GM21423 (cell line): Measurements from ENCODE around the gene AGXT2.
"Not testable (repeated sequence)": the region's sequence is repeated elsewhere in the genome, so short reads cannot be mapped to it uniquely, and the experiment has no call there.

Source experiments
- ATAC-seq: cut with Tn5 transposase; IDR thresholded peaks from one replicate; pipeline ENCODE4 v1.9.1; 2021; ENCODE audit warnings: mild to moderate bottlenecking, moderate library complexity; ENCODE audit not compliant: unreplicated experiment

AGXT2 gene

GRCh38 chr5:34976347-34976746 lies 71.4 kb downstream of the AGXT2 start:
- no peak for ATAC-seq

GRCh38 chr5:34971655-34972054 lies 76.1 kb downstream of the AGXT2 start:
- not testable (repeated sequence) for ATAC-seq

DNA sequence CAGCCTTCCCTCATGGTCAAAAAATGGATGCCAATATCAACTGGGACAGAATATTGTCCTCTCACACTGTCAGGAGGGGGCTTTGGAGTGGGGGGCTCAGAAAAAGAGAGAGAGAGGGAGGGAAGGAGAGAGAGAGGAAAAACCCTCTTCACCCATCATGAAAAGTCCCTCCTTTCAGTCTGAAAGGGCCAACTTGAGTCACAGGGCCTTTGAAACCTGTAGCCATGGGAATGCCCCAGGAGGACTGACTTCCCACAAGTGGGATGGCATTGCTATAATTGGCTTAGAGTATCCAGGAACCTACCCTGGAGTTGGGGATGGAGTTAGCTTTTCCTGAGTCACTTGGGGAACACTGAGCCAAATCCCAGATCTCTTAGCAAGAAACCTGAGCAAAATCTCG lies 77.2 kb downstream of the AGXT2 start:
- no peak for ATAC-seq

GRCh38 chr5:34968258-34968657 lies 79.5 kb downstream of the AGXT2 start:
- ATAC-seq: no peak

DNA sequence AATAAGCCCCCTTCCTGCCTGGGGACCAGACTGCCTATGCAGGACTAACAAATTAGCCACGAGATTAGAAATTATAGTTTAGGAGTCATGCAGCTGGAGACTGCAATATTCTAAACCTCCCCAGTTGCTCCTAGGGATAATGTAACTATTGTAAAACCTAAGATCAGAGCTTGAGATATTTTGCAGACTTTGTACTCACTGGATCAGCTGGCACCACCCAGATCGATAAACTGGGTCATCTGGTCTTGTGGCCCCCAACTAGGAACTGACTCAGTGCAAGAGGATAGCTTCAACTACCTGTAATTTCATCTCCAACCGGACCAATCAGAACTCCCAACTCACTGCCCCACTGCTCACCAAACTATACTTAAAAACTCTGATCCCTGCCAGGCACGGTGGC lies 80.2 kb downstream of the AGXT2 start:
- ATAC-seq: no peak

DNA sequence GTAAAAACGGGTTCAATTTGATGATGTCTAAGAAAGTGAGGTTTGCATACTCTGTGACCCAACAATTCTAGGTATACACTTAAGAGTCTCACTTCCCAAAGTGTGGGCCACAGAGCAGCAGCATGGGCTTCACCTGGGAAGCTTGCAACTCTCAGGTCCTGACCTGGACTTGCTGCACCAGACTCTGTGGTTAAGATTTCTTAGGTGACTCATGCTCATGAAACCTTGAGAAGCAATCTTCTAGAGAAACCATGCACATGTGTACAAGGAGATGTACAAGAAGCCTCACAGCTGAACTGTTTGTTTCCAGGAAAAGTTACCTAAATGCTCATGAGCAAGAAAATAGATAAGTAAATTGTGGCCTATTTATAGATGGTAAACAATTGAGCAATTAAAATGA lies 88.4 kb downstream of the AGXT2 start:
- peak; percentile 97 for ATAC-seq

DNA sequence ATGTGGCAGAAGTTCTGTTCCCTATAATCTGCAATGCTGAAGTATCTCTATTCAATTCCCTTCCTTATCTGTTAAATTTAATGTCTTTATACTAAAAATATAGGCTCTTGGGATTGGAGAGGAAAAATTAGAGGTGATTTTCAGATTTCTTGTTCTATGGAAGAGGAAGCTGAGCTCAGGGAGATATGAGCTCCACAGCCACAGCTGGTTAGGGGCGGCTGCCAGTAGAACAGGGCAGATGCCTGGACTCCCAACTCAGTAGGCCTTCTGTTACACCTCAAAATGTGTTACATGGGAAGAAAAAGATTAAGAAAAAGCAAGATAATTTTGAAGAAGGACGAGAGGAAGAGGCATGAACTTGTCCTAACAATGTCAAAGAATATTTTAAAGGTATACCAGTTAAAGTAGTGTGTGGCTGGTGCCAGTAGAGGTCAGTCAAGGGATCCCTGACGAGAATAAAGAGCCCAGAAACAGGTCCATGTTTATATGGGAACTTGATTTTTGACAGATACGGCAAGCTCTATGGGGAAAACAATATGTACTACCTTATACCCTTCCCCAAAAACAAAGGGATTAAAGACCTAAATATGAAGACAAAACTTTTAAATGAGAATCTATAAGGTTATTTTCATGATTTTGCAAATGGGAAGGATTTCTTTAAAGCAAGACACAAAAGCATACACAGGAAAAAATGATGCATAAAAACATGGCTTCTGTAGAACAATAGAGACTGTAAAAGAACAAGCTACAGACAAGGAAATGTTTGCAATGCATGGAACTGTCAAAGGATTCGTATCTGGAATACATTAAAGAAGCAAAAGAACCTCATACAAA lies 89.7 kb downstream of the AGXT2 start:
- ATAC-seq: no peak

DNA sequence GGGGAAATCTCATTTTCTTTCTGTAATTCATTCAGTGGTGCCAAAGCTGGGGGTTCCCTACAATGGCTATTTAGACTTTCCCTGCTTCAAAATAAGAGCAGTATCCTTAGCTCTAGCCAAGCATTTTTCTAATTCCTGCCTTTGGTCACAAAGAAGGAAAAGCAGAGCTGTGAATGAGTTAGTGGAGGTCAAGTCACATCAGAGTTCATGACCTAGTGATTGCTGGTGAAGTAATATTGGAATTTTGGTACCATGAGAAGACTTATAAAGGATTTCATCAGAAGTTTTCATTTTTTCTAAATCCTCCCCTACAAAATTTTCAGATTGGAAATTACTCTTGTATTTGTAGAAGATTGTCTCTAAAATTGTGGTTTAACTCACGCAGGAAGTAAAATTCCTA lies 90.4 kb downstream of the AGXT2 start:
- no peak for ATAC-seq
